Gastroesophageal sphincter (tissue), 4 donors: Measurements from ENCODE around the gene SDK2. TPM values are rescaled to one million over a fixed set of nuclear protein-coding genes. Genes with fewer than 3 reads are reported as not detected.

ENCODE experiments used
- ATAC-seq: fragments of 150-250 bp; one replicate; pipeline ENCODE4 v1.9.1; 2016; ENCODE audit warnings: mild to moderate bottlenecking, moderate library complexity
- H3K27ac ChIP-seq, 4 donors: fragments of 200-600 bp; sonication (generic) in 3 of 4; 1 replicate in 3 of 4; 2 replicates in 1 of 4; pipeline ENCODE4 v1.5.1; 2016 to 2019
- H3K27me3 ChIP-seq: fragments of 200-600 bp; sonication (generic); one replicate; pipeline ENCODE4 v1.5.1; 2019
- H3K36me3 ChIP-seq, 2 donors: fragments of 200-600 bp; sonication (generic); one replicate each; pipeline ENCODE4 v1.5.1; 2019; ENCODE audit warnings: control low read depth in 1 of 2
- H3K4me1 ChIP-seq, 3 donors: fragments of 200-600 bp; sonication (generic); 1 replicate in 2 of 3; 2 replicates in 1 of 3; pipeline ENCODE4 v1.5.1; 2016 to 2019; ENCODE audit warnings: control low read depth in 2 of 3
- H3K4me3 ChIP-seq, 2 donors: fragments of 200-600 bp; sonication (generic); one replicate each; pipeline ENCODE4 v1.5.1; 2019; ENCODE audit warnings: mild to moderate bottlenecking in 1 of 2, moderate library complexity in 1 of 2
- H3K9me3 ChIP-seq, 3 donors: fragments of 200-600 bp; sonication (generic); one replicate each; pipeline ENCODE4 v1.5.1; 2017 to 2019; ENCODE audit warnings: control low read depth in 2 of 3
- CTCF ChIP-seq, 4 experiments: fragments of 200-600 bp in 2 of 4; fragments of 450-650 bp in 2 of 4; sonication (generic) in 1 of 4; IDR thresholded peaks; one replicate each; pipeline ENCODE4 v1.5.1; 2017 to 2019; ENCODE audit warnings: antibody characterized with exemption in 4 of 4, mild to moderate bottlenecking in 2 of 4, moderate library complexity in 2 of 4
- EP300 ChIP-seq: sonication (generic); formaldehyde crosslinking; IDR thresholded peaks from one replicate; pipeline ENCODE4 v1.6.1; 2017; ENCODE audit warnings: antibody characterized with exemption, mild to moderate bottlenecking
- POLR2A ChIP-seq, 2 donors: fragments of 450-650 bp; IDR thresholded peaks; one replicate each; pipeline ENCODE4 v1.6.1; 2017; ENCODE audit warnings: antibody characterized with exemption in 2 of 2, mild to moderate bottlenecking in 2 of 2, moderate library complexity in 1 of 2
- POLR2AphosphoS5 ChIP-seq: sonication (generic); formaldehyde crosslinking; IDR thresholded peaks from one replicate; pipeline ENCODE4 v1.6.1; 2017; ENCODE audit warnings: antibody characterized with exemption
- WGBS, 2 donors: methylation state at CpG; one replicate each; pipeline ENCODE4 v1.1.5; 2018; ENCODE audit warnings: low coverage in 1 of 2; 5-methylcytosine and 5-hydroxymethylcytosine counted together
- total RNA-seq, 4 donors: library from RNA; depleted of rRNA; stranded (reverse); fragments of >200 nt; gene quantifications; one replicate each; pipeline ENCODE4 v1.1.0, GENCODE V29; 2016

SDK2 gene
- total RNA-seq, 4 donors from 2014 or later = 0.31 to 2.0 (median 0.78) TPM

- Histone ChIP-seq H3K27me3 (peaks cover 16% of the 10 kb centered on the region), H3K27ac (no peak overlapping the region), H3K4me1 (peaks cover 0 to 5% (median 0%) of the 10 kb centered on the region in 3 donors), H3K9me3 (no peaks in the 10 kb centered on the region), H3K4me3 (no peak overlapping the region), H3K36me3 (no peaks in the 10 kb centered on the region)
- ATAC-seq = peak; percentile 37
- WGBS, 2 donors = no CpG with 5 or more reads among the region's 6 CpGs
- TF ChIP-seq POLR2A (IDR thresholded peaks at IDR 0.05) (no peak), CTCF (IDR thresholded peaks at IDR 0.05) (peak in 2 of 4 experiments; percentile 2 to 36), POLR2AphosphoS5 (no peak)
Measured at GRCh38 chr17:73595479-73595878, 48.8 kb downstream of the SDK2 start.

- no peak for TF ChIP-seq CTCF (IDR thresholded peaks at IDR 0.05)
- no peak for TF ChIP-seq POLR2AphosphoS5
- no peak for TF ChIP-seq POLR2A (IDR thresholded peaks at IDR 0.05)
- no peak for TF ChIP-seq EP300
- Histone ChIP-seq H3K4me3 (no peak overlapping the region), H3K9me3 (no peaks in the 10 kb centered on the region), H3K36me3 (no peaks in the 10 kb centered on the region), H3K27me3 (peaks cover 16% of the 10 kb centered on the region), H3K27ac (no peak overlapping the region), H3K4me1 (peaks cover 0 to under 1% (median 0%) of the 10 kb centered on the region in 3 donors)
- no peak for ATAC-seq
- WGBS, 2 donors = 79 to 91% methylated on average over 2 to 6 of the region's 6 CpGs
Measured at GRCh38 chr17:73595068-73595467, 49.2 kb downstream of the SDK2 start.

GRCh38 chr17:73594598-73594997 is 49.6 kb downstream of the SDK2 start:
- no peaks in the 10 kb centered on the region for H3K4me1 ChIP-seq
- WGBS, 2 donors = 18 to 86% methylated on average over 1 of the region's 1 CpG
- no peak for ATAC-seq
- H3K27me3 ChIP-seq = peaks cover 16% of the 10 kb centered on the region
- H3K4me3 ChIP-seq = no peak overlapping the region
- TF ChIP-seq POLR2AphosphoS5 (no peak), CTCF (IDR thresholded peaks at IDR 0.05) (no peak), POLR2A (IDR thresholded peaks at IDR 0.05) (no peak), EP300 (no peak)
- H3K27ac ChIP-seq = no peak overlapping the region
- no peaks in the 10 kb centered on the region for H3K36me3 ChIP-seq
- H3K9me3 ChIP-seq = no peaks in the 10 kb centered on the region

GRCh38 chr17:73594025-73594424 is 50.2 kb downstream of the SDK2 start:
- Histone ChIP-seq H3K27ac (no peak overlapping the region), H3K9me3 (no peaks in the 10 kb centered on the region), H3K4me1 (no peaks in the 10 kb centered on the region), H3K4me3 (no peak overlapping the region), H3K27me3 (peaks cover 16% of the 10 kb centered on the region), H3K36me3 (no peaks in the 10 kb centered on the region)
- ATAC-seq = no peak
- TF ChIP-seq POLR2AphosphoS5 (no peak), POLR2A (IDR thresholded peaks at IDR 0.05) (no peak), CTCF (IDR thresholded peaks at IDR 0.05) (no peak), EP300 (no peak)
- 48% methylated on average over 3 of the region's 7 CpGs; no CpG with 5 or more reads in 1 of the 2 donors for WGBS, 2 donors

GRCh38 chr17:73593249-73593965 is 50.8 kb downstream of the SDK2 start:
- 100% methylated on average over 1 to 2 of the region's 7 CpGs for WGBS, 2 donors
- Histone ChIP-seq H3K36me3 (no peaks in the 10 kb centered on the region), H3K4me1 (no peaks in the 10 kb centered on the region), H3K9me3 (no peaks in the 10 kb centered on the region), H3K27ac (no peak overlapping the region), H3K4me3 (no peak overlapping the region), H3K27me3 (peaks cover 16% of the 10 kb centered on the region)
- TF ChIP-seq EP300 (no peak), POLR2A (IDR thresholded peaks at IDR 0.05) (no peak), CTCF (IDR thresholded peaks at IDR 0.05) (no peak), POLR2AphosphoS5 (no peak)
- no peak for ATAC-seq
